HG03045 (cell line): ENCODE measurements around the gene BEST3.
"Not testable (repeated sequence)": the region's sequence is repeated elsewhere in the genome, so short reads cannot be mapped to it uniquely, and the experiment has no call there.

Experiments
- ATAC-seq: cut with Tn5 transposase; IDR thresholded peaks from one replicate; pipeline ENCODE4 v1.9.1; 2021; ENCODE audit warnings: mild to moderate bottlenecking, moderate library complexity; ENCODE audit not compliant: unreplicated experiment

The BEST3 gene

DNA sequence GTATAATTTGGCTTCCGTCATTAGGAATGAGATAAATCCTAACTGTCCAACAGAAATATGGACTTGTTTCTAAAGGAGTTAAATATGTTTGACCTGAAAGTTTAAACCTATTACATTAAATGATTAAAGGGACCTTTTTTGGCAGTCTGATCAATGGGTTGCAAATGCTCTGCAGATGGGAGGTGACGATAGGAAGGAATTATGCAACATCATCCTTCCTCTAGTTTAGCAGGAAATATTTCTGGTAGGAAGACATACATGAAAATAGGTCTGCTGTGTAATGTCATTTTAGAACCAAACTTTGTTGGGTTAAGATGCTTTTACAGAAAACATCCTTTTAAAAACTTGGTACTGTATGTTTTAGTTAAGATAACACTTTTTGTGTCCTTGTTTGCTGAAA lies 91.0 kb downstream of the BEST3 start:
- ATAC-seq, result no peak

- ATAC-seq, result not testable (repeated sequence)
Measured at GRCh38 chr12:69604275-69604674, 94.8 kb downstream of the BEST3 start.
